SK-N-SH treated with all-trans-retinoic acid at 6 μM for 48 hours (cell line): Measurements from ENCODE around the gene EPHB3.

Source experiments
- ATAC-seq: fragments of 200-7000 bp; cut with Tn5 transposase; 3 replicates; pipeline ENCODE4 v1.9.1; 2020; ENCODE audit warnings: mild to moderate bottlenecking, moderate library complexity
- ARNTL ChIP-seq: fragments of 450-650 bp; formaldehyde crosslinking; IDR thresholded peaks from 2 replicates; pipeline ENCODE4 v1.5.0; 2020; ENCODE audit warnings: low read depth, mild to moderate bottlenecking, moderate library complexity, borderline replicate concordance
- BACH2 ChIP-seq: fragments of 250-450 bp; sonication (Bioruptor Pico); IDR thresholded peaks from 2 replicates; pipeline ENCODE4 v1.9.0; 2021; ENCODE audit warnings: mild to moderate bottlenecking, borderline replicate concordance
- CSDC2 ChIP-seq: fragments of 250-450 bp; sonication (Bioruptor Pico); IDR thresholded peaks from 2 replicates; pipeline ENCODE4 v1.5.0; 2020; ENCODE audit warnings: mild to moderate bottlenecking, moderate library complexity
- ESRRG ChIP-seq: fragments of 250-450 bp; sonication (Bioruptor Pico); IDR thresholded peaks from 2 replicates; pipeline ENCODE4 v1.6.1; 2021; ENCODE audit warnings: mild to moderate bottlenecking
- GLIS3 ChIP-seq: fragments of 250-450 bp; sonication (Bioruptor Pico); IDR thresholded peaks from 2 replicates; pipeline ENCODE4 v1.5.0; 2020; ENCODE audit warnings: mild to moderate bottlenecking, moderate library complexity
- ISL1 ChIP-seq: fragments of 250-450 bp; sonication (Bioruptor Pico); IDR thresholded peaks from 2 replicates; pipeline ENCODE4 v2.1.2; 2022; ENCODE audit warnings: mild to moderate bottlenecking, moderate library complexity
- OSR1 ChIP-seq: fragments of 250-450 bp; sonication (Bioruptor Pico); IDR thresholded peaks from 2 replicates; pipeline ENCODE4 v1.8.0; 2022; ENCODE audit warnings: moderate library complexity, mild to moderate bottlenecking, inconsistent platforms
- PPARA ChIP-seq: fragments of 250-450 bp; sonication (Bioruptor Pico); IDR thresholded peaks from 2 replicates; pipeline ENCODE4 v1.5.0; 2020; ENCODE audit warnings: mild to moderate bottlenecking, borderline replicate concordance
- RARB ChIP-seq: fragments of 250-450 bp; sonication (Bioruptor Pico); IDR thresholded peaks from 2 replicates; pipeline ENCODE4 v1.8.0; 2021; ENCODE audit warnings: mild to moderate bottlenecking, moderate library complexity
- SNAI2 ChIP-seq: fragments of 250-450 bp; sonication (Bioruptor Pico); IDR thresholded peaks from 2 replicates; pipeline ENCODE4 v1.5.0; 2020; ENCODE audit warnings: mild to moderate bottlenecking, moderate library complexity
- TCF4 ChIP-seq: fragments of 250-450 bp; sonication (Bioruptor Pico); IDR thresholded peaks from 2 replicates; pipeline ENCODE4 v1.8.0; 2021; ENCODE audit warnings: mild to moderate bottlenecking, moderate library complexity, borderline replicate concordance
- TOX ChIP-seq: fragments of 250-450 bp; sonication (Bioruptor Pico); IDR thresholded peaks from 2 replicates; pipeline ENCODE4 v1.8.0; 2021; ENCODE audit warnings: mild to moderate bottlenecking, moderate library complexity, borderline replicate concordance
- ZC3H10 ChIP-seq: fragments of 250-450 bp; sonication (Bioruptor Pico); IDR thresholded peaks from 2 replicates; pipeline ENCODE4 v1.5.1; 2021; ENCODE audit warnings: mild to moderate bottlenecking, moderate library complexity
- ZFP3 ChIP-seq: fragments of 250-450 bp; sonication (Bioruptor Pico); IDR thresholded peaks from 2 replicates; pipeline ENCODE4 v1.5.0; 2020; ENCODE audit warnings: mild to moderate bottlenecking, moderate library complexity
- ZFP30 ChIP-seq: fragments of 450-650 bp; formaldehyde crosslinking; IDR thresholded peaks from 2 replicates; pipeline ENCODE4 v1.5.0; 2022; ENCODE audit warnings: mild to moderate bottlenecking, moderate library complexity
- ZNF565 ChIP-seq: fragments of 450-650 bp; formaldehyde crosslinking; conservative IDR thresholded peaks from 2 replicates; pipeline ENCODE4 v1.5.0; 2020; ENCODE audit warnings: low read depth, mild to moderate bottlenecking, moderate library complexity
- ZNF70 ChIP-seq: fragments of 450-650 bp; formaldehyde crosslinking; IDR thresholded peaks from 2 replicates; pipeline ENCODE4 v1.5.0; 2020; ENCODE audit warnings: mild to moderate bottlenecking, moderate library complexity
- ZNF8 ChIP-seq: fragments of 450-650 bp; formaldehyde crosslinking; IDR thresholded peaks from 2 replicates; pipeline ENCODE4 v1.5.0; 2020; ENCODE audit warnings: mild to moderate bottlenecking, moderate library complexity
- TF ChIP-seq, protein P1 (sequence below): fragments of 250-450 bp; sonication (Bioruptor Pico); IDR thresholded peaks from 2 replicates; pipeline ENCODE4 v1.8.0; 2020; ENCODE audit warnings: mild to moderate bottlenecking, moderate library complexity, borderline replicate concordance
- TF ChIP-seq, protein P2 (sequence below): fragments of 250-450 bp; sonication (Bioruptor Pico); IDR thresholded peaks from 2 replicates; pipeline ENCODE4 v1.5.1; 2020; ENCODE audit warnings: low read depth, mild to moderate bottlenecking, moderate library complexity
- TF ChIP-seq, protein P3 (sequence below): fragments of 250-450 bp; sonication (Bioruptor Pico); IDR thresholded peaks from 2 replicates; pipeline ENCODE4 v1.8.0; 2021; ENCODE audit warnings: low read depth, mild to moderate bottlenecking, moderate library complexity, borderline replicate concordance

The EPHB3 gene

DNA sequence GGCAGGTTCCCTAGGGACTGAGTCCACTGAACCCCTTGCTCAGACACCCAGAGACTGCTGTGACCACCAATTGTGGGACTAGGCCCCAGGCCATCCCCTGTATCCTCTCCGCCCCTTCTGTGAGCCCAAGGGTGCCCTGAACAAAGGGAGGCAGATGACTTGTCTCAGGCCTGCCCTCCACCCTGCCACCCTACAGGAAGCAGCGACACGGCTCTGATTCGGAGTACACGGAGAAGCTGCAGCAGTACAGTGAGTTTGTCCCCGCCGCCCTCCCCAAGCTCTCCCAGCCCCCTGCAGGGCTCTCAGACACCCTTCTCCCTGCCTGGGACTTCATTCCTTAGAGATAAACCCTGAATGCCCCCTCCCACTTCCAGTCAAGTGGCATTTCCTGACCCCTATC lies 16.6 kb downstream of the EPHB3 start:
- TF ChIP-seq SNAI2 = no peak
- TF ChIP-seq PPARA = no peak
- no peak for TF ChIP-seq ZNF8
- no peak for TF ChIP-seq TOX
- TF ChIP-seq CSDC2 = no peak
- no peak for TF ChIP-seq OSR1
- TF ChIP-seq ZNF70 (CRISPR knock-in tag) = no peak
- TF ChIP-seq, protein P1, sequence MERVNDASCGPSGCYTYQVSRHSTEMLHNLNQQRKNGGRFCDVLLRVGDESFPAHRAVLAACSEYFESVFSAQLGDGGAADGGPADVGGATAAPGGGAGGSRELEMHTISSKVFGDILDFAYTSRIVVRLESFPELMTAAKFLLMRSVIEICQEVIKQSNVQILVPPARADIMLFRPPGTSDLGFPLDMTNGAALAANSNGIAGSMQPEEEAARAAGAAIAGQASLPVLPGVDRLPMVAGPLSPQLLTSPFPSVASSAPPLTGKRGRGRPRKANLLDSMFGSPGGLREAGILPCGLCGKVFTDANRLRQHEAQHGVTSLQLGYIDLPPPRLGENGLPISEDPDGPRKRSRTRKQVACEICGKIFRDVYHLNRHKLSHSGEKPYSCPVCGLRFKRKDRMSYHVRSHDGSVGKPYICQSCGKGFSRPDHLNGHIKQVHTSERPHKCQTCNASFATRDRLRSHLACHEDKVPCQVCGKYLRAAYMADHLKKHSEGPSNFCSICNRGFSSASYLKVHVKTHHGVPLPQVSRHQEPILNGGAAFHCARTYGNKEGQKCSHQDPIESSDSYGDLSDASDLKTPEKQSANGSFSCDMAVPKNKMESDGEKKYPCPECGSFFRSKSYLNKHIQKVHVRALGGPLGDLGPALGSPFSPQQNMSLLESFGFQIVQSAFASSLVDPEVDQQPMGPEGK (CRISPR knock-in tag) = no peak
- TF ChIP-seq ESRRG = no peak
- no peak for TF ChIP-seq ISL1 (CRISPR knock-in tag)
- no peak for TF ChIP-seq ZC3H10 (CRISPR knock-in tag)
- TF ChIP-seq BACH2 (CRISPR knock-in tag) = no peak
- TF ChIP-seq TCF4 (CRISPR knock-in tag) = no peak
- TF ChIP-seq, protein P2, sequence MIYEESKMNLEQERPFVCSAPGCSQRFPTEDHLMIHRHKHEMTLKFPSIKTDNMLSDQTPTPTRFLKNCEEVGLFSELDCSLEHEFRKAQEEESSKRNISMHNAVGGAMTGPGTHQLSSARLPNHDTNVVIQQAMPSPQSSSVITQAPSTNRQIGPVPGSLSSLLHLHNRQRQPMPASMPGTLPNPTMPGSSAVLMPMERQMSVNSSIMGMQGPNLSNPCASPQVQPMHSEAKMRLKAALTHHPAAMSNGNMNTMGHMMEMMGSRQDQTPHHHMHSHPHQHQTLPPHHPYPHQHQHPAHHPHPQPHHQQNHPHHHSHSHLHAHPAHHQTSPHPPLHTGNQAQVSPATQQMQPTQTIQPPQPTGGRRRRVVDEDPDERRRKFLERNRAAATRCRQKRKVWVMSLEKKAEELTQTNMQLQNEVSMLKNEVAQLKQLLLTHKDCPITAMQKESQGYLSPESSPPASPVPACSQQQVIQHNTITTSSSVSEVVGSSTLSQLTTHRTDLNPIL (CRISPR knock-in tag) = no peak
- no peak for TF ChIP-seq RARB
- TF ChIP-seq ZFP3 = no peak
- TF ChIP-seq ZNF565 = no peak
- no peak for ATAC-seq

DNA sequence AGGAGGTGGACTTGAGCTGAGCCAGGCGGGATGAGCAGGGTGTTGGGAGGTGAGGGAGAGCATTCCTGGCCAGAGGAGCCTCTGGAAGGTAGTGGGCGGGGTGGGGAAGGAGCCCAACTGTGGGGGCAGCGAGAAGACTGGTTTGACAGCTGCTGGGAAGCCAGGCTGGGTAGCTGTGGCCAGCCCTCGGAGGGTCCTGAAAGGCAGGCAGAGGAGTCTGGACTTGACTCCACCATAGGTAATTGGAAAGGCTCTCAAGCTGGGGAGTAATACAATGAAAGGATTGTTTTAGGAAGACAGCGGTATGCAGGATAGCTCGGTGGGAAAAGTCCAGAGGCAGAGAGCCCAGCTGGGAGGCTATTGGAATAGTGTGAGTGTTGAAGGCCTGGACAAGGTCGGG lies 17.2 kb downstream of the EPHB3 start:
- no peak for TF ChIP-seq ZNF70 (CRISPR knock-in tag)
- no peak for TF ChIP-seq GLIS3
- TF ChIP-seq, protein P2 (CRISPR knock-in tag) = no peak
- no peak for TF ChIP-seq TCF4 (CRISPR knock-in tag)
- TF ChIP-seq, protein P3, sequence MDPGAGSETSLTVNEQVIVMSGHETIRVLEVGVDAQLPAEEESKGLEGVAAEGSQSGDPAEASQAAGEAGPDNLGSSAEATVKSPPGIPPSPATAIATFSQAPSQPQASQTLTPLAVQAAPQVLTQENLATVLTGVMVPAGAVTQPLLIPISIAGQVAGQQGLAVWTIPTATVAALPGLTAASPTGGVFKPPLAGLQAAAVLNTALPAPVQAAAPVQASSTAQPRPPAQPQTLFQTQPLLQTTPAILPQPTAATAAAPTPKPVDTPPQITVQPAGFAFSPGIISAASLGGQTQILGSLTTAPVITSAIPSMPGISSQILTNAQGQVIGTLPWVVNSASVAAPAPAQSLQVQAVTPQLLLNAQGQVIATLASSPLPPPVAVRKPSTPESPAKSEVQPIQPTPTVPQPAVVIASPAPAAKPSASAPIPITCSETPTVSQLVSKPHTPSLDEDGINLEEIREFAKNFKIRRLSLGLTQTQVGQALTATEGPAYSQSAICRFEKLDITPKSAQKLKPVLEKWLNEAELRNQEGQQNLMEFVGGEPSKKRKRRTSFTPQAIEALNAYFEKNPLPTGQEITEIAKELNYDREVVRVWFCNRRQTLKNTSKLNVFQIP (CRISPR knock-in tag) = no peak
- no peak for TF ChIP-seq CSDC2
- TF ChIP-seq RARB = no peak
- no peak for TF ChIP-seq ESRRG
- no peak for TF ChIP-seq BACH2 (CRISPR knock-in tag)
- TF ChIP-seq ARNTL (CRISPR knock-in tag) = no peak
- no peak for TF ChIP-seq OSR1
- no peak for ATAC-seq

DNA sequence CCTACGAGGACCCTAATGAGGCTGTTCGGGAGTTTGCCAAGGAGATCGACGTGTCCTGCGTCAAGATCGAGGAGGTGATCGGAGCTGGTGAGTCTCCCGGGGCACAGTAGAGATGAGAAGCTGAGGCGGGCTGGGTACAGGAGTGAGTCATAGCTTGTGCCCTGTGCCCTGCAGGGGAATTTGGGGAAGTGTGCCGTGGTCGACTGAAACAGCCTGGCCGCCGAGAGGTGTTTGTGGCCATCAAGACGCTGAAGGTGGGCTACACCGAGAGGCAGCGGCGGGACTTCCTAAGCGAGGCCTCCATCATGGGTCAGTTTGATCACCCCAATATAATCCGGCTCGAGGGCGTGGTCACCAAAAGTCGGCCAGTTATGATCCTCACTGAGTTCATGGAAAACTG lies 17.9 kb downstream of the EPHB3 start:
- ATAC-seq = no peak
- TF ChIP-seq ZFP30 (CRISPR knock-in tag) = no peak
- TF ChIP-seq, protein P2 (CRISPR knock-in tag) = no peak
- no peak for TF ChIP-seq ARNTL (CRISPR knock-in tag)
- TF ChIP-seq TOX = no peak
- no peak for TF ChIP-seq ZC3H10 (CRISPR knock-in tag)
- no peak for TF ChIP-seq ISL1 (CRISPR knock-in tag)

DNA sequence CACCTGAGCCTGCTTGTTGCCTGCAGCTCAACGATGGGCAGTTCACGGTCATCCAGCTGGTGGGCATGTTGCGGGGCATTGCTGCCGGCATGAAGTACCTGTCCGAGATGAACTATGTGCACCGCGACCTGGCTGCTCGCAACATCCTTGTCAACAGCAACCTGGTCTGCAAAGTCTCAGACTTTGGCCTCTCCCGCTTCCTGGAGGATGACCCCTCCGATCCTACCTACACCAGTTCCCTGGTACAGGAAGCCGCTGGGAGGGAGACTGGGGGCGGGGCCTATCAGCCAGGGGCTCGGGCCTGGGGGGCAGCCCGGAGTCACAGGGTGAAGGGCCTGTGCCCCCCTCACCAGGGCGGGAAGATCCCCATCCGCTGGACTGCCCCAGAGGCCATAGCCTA lies 18.8 kb downstream of the EPHB3 start:
- TF ChIP-seq ZFP3 = no peak
- TF ChIP-seq BACH2 (CRISPR knock-in tag) = no peak
- no peak for TF ChIP-seq ZNF565
- no peak for TF ChIP-seq CSDC2
- ATAC-seq = no peak
